Type B pancreatic cell (in vitro differentiated cells): ENCODE data around the gene CDC14A. TPM values are rescaled to one million over a fixed set of nuclear protein-coding genes. Genes with fewer than 3 reads are reported as not detected.

ENCODE experiments used
- DNase-seq: peaks from one replicate; pipeline ENCODE4 v3.0.0; 2021; ENCODE audit warnings: mixed read lengths; ENCODE audit not compliant: unreplicated experiment; ENCODE audit errors: extremely low spot score
- H3K27ac Mint-ChIP-seq: 2 replicates; pipeline ENCODE4 v1.8.0; 2021; ENCODE audit warnings: mild to moderate bottlenecking, mixed read lengths
- H3K27me3 Mint-ChIP-seq: 2 replicates; pipeline ENCODE4 v1.8.0; 2021; ENCODE audit warnings: mixed read lengths
- H3K36me3 Mint-ChIP-seq: 2 replicates; pipeline ENCODE4 v1.8.0; 2021; ENCODE audit warnings: mixed read lengths
- H3K4me1 Mint-ChIP-seq: one replicate; pipeline ENCODE4 v1.8.0; 2021; ENCODE audit warnings: mixed read lengths; ENCODE audit not compliant: unreplicated experiment
- H3K4me3 Mint-ChIP-seq: 2 replicates; pipeline ENCODE4 v1.8.0; 2021; ENCODE audit warnings: mild to moderate bottlenecking, mixed read lengths
- H3K9me3 Mint-ChIP-seq: 2 replicates; pipeline ENCODE4 v1.8.0; 2021; ENCODE audit warnings: mixed read lengths
- CTCF ChIP-seq: fragments of 200-600 bp; sonication (generic); conservative IDR thresholded peaks from 2 replicates; pipeline ENCODE4 v1.5.0; 2021; ENCODE audit warnings: antibody characterized with exemption, mild to moderate bottlenecking
- total RNA-seq: library from RNA; stranded (reverse); gene quantifications from 2 replicates; pipeline ENCODE4 v1.2.1, GENCODE V29; 2021; ENCODE audit warnings: low replicate concordance

The CDC14A gene
- total RNA-seq, 1 donor from 2014 or later: 11.4 TPM

- H3K27me3 Mint-ChIP-seq: no peaks in the 10 kb centered on the region
- TF ChIP-seq CTCF: peak; percentile 81
- no peaks in the 10 kb centered on the region for H3K9me3 Mint-ChIP-seq
- H3K27ac Mint-ChIP-seq: no peak overlapping the region
- H3K36me3 Mint-ChIP-seq: peaks cover 4% of the 10 kb centered on the region
- no peak for DNase-seq
- no peak overlapping the region for H3K4me3 Mint-ChIP-seq
- peaks cover 20% of the 10 kb centered on the region for H3K4me1 Mint-ChIP-seq
Observed at GRCh38 chr1:100455478-100456072, 103.3 kb downstream of the CDC14A start.

GRCh38 chr1:100456880-100457279, 104.6 kb downstream of the CDC14A start:
- Mint-ChIP-seq H3K4me1 (peaks cover 20% of the 10 kb centered on the region), H3K27ac (no peak overlapping the region), H3K9me3 (no peaks in the 10 kb centered on the region), H3K27me3 (no peaks in the 10 kb centered on the region), H3K4me3 (no peak overlapping the region), H3K36me3 (no peaks in the 10 kb centered on the region)
- TF ChIP-seq CTCF: no peak
- no peak for DNase-seq

GRCh38 chr1:100457683-100458082, 105.4 kb downstream of the CDC14A start:
- no peak for TF ChIP-seq CTCF
- no peaks in the 10 kb centered on the region for H3K27me3 Mint-ChIP-seq
- no peak overlapping the region for H3K4me3 Mint-ChIP-seq
- H3K27ac Mint-ChIP-seq: no peak overlapping the region
- DNase-seq: no peak
- H3K4me1 Mint-ChIP-seq: peaks cover 27% of the 10 kb centered on the region
- H3K36me3 Mint-ChIP-seq: no peaks in the 10 kb centered on the region
- no peaks in the 10 kb centered on the region for H3K9me3 Mint-ChIP-seq

- peaks cover 30% of the 10 kb centered on the region for H3K4me1 Mint-ChIP-seq
- H3K4me3 Mint-ChIP-seq: no peak overlapping the region
- H3K27ac Mint-ChIP-seq: peak overlapping the region; percentile 53
- H3K9me3 Mint-ChIP-seq: no peaks in the 10 kb centered on the region
- TF ChIP-seq CTCF: no peak
- no peaks in the 10 kb centered on the region for H3K36me3 Mint-ChIP-seq
- no peaks in the 10 kb centered on the region for H3K27me3 Mint-ChIP-seq
- DNase-seq: no peak
Observed at GRCh38 chr1:100458661-100459357, 106.5 kb downstream of the CDC14A start.

- Mint-ChIP-seq H3K36me3 (no peaks in the 10 kb centered on the region), H3K4me3 (peak overlapping the region; percentile 35), H3K9me3 (no peaks in the 10 kb centered on the region), H3K4me1 (peaks cover 31% of the 10 kb centered on the region), H3K27me3 (no peaks in the 10 kb centered on the region), H3K27ac (peak overlapping the region; percentile 53)
- DNase-seq: no peak
- peak; percentile 91 for TF ChIP-seq CTCF
Observed at GRCh38 chr1:100459358-100460114, 107.2 kb downstream of the CDC14A start.
